Midbrain (tissue), 1 donor: ENCODE measurements around the gene MUC13.

Experiments
- DNase-seq: peaks from one replicate; lab custom pipeline; 2025; lab: John Stamatoyannopoulos, UW

MUC13 gene

DNA sequence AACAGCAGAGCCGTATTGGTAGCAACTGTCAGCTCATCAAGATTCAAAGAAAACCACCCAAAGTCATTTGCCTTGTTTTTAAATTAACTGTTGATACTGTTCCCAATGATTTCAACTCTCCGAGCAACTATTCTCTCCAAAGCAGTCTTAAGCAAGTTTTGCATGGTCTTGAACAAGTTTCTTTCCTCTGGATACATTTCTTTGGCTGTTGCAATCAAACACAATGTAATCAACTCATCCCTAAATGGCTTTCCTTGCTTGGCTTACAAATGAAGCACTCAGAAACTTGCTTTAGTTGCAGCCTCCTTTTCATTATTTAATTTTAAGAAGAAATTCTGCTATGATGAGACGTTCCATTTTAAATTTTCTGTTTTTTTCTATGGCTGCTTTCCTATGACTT lies 15.5 kb upstream of the MUC13 start:
- no peak for DNase-seq

DNA sequence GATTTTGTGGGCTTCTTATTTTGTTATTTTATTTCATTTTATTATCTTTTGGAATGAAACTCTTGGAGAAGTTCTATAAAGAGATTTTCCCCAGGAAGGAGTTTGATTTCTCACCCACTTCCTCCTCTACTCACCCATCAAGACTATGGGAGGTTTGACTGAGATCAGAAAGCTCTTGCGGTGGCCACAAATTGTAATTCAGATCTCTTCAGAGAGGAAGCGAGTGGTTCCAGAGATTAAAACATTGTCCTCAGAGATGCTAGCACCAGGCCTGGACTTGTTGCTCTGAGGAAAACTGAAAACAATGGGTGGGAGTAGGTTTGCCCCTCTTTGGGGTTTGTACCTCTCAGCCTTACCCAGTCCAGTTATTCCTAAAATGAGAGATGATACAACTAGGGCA lies 8.1 kb upstream of the MUC13 start:
- no peak for DNase-seq

DNA sequence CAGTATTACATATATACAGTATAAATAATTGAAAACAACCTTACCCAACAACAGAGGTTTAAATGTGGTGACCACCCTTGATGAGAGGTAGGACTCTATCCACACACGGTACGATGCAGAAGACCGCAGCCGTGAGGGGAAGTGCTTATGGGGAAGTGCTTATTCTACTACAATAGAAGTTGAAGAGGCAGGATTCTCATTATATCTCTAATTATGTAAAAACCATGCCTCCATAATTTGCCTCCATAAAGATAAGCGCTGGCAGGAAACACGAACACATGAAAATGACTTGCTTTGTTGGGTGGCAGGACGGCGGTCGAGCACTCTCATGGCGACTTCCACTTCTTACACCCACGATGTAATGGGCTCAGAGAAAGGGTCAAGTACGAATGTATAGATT lies 7.2 kb upstream of the MUC13 start:
- DNase-seq: no peak

DNA sequence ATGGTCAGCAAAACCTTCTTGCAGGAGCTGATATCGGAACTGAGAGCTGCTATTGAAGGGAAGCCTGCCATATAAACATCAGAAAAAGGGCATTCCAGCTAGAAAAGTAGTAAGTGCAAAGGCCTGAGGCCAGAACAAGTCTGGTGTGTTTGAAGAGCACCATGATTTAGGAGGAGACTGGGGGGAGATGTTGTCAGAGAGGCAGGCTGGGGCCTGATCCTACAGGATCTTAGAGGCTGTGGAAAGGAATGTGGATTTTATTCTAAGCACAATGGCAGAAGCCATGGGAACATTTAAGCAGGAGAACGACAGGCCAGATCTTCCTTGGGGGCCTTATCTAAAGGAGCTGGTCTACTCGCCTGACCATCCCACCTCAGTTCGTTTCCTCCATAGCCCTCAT lies 5.1 kb upstream of the MUC13 start:
- no peak for DNase-seq

DNA sequence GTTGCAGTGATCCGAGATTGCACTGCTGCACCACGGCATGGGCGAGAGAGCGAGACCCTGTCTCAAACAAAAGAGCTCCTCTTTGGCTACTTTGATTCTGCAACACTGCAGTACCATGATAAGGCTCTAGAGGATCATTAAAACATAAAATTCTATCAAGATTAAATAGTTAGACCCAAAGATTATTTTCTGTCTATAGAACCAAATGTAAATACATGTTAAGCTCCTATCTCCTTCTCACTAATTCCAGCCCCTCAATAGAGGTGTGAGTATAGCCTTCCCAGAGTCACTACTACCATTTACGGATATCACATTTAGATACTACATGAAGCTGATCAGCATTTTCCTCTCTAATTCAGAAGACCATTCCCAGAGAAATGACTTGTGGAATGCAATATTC lies 4.3 kb upstream of the MUC13 start:
- no peak for DNase-seq

DNA sequence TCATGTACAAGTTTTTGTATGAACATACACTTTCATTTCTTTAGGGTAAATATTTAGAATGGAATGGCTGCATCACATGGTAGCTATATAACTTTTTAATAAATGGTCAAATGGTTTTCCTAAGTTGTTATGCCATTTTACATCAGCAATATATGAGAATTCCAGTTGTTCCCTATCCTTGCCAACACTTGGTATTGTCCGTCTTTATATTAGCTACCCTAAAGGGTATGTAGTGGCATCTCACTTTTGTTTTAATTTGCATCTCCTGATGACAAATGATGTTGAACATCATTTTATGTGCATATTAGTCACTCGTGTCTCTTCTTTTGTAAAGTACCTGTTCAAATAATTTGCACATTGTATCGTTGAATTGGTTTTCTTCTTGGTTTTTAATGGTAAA lies 2.5 kb upstream of the MUC13 start:
- no peak for DNase-seq

DNA sequence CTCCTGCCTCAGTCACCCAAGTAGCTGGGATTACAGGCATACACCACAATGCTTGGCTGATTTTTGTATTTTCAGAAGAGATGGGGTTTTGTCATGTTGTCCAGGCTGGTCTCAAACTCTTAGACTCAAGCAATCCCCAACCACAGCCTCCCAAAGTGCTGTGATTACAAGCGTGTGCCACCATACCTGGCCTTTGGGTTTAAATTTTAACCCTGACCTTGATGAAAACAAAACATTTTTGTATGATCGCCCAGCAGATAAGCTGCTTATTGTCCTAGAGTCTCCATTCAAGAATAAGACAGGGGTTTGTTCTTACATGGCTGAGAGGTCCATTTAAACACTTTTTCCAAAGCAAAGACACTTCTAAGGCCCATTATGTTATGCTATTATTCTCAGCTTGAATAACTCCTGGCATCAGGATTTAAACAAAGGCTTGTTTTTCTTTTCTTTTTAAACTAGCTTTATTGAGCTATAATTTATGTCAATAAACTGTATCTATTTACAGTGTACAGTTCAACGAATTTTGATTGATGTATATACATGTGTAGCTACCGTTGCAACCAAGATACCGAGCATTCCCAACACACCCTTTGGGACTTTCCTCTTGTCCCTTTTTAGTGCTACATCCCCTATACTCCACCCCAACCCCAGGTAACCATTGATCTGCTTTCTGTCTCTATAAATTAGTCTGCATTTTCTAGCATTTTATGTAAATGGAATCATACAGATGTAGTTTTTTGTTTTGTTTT lies 1.4 kb upstream of the MUC13 start:
- no peak for DNase-seq

DNA sequence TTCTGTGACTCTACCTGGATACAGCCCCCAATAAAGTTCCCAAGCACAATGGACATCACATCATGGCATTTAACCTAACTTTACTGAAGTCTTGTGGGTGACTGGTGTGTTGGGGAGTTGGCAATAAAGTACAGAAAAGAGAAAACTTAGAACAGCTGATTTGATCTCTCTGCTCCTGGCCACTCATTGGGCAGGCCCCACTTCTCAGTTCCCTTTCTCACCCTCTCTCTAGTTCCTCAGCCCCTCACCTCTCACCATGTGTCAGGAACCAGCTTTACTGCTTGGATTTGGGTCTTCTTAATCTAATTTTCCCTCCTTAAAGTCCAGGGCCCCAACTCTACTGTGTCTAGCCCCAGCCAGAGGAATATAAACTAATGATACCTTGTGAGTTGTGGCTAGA lies 713 bp upstream of the MUC13 start:
- no peak for DNase-seq

DNA sequence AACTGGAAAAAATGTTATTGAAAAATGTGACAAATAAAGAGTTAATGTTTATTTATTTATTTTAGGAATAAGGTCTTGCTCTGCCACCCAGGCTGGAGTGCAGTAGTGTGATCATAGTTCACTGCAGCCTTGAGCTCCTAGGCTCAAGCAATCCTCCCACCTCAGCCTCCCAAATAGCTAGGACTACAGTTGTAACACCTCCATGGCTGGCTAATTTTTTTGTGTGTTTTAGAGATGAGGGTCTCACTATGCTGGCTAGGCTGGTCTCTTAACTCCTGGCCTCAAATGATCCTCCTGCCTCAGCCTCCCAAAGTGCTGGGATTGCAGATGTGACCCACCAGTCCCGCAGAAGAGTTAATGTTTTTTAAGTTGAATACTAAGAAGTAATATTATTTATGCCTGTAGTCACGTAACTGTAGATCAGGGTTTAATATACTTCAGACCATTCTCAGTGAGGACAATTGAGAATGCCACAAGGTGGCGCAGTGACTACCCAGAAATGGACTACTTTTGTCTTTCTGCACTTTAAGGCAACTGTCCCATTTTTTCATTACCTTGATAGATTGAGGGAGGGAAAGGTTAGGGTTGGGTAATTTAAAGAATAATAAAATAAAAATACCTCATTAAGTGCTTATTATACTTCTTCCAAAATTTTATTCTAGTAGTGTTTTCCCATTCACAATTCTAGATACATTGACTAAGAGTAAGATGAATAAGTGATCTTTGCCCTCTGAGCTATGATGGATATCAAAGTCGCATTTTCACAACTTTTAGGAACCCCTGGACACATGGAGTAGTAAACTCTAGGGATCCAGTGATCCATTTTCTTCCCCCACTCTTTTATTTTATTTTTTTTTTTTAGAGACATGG lies 6.0 kb downstream of the MUC13 start:
- peak; percentile 26 for DNase-seq

DNA sequence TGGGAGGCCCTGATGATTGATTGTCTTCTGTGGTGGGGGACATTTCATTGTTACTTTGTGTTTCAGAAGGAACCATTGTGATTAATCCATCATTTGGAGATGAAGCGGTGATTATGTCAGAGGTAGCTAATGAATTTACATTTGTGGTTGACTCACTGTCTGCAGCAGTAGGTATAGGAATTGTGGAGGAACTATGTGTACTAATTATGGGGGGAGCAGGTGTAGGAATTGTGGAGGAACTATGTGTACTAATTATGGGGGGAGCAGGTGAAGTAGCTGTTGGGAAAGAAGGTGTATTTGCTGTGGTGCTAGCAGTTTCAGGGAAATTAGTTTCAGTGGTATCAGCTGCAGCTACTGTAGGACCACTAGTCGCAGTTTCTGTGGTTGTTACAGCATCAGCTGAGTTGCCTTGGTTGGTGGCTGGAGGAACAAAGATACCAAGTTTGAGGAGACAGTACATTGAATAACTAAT lies 6.9 kb downstream of the MUC13 start:
- no peak for DNase-seq

DNA sequence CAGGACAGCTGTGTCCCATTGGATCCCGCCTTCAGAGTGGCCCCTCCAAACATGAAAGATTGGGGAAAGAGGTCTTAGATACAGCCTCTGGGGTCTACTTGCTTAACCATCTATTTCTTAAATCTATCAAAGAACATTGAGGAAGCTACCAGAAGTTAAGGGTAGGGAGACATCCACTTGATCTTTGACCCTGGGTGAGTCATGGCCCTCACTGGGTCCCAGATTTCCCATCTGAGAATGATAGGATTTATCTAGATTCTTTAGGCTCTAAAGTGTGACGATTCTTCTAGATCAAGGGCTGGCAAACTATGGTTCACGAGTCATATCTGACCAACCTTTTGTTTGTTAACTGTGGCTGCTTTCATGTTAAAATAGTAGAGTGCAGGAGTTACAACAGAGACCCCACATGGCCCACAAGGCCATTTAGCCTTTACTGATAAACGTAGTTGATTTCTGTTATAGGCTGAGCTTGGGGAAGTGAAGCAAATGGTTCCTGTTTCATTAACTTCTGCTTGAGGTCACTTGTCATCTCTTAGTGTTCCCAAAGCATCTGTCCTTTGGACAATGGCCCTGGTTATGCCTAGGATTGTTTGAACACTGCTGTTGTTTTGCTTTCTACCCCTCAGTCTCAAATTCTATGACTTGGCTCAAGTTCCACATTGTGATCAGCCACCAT lies 8.0 kb downstream of the MUC13 start:
- no peak for DNase-seq

DNA sequence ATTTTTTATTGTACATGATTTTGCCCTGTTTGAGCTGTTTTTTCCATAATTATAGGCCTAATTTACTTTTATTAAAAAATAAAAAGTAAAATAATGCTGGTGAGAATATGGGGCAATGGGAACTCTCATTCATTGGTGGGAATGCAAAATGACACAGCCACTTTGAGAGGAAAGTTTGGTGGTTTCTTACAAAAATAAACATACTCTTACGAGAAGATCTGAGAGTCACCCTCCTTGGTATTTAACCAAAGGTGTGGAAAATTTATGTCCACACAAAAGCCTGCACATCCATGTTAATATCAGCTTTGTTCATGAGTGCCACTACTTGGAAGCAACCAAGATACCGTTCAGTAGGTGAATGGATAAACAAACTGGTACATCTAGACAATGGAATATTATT lies 9.8 kb downstream of the MUC13 start:
- DNase-seq: no peak

DNA sequence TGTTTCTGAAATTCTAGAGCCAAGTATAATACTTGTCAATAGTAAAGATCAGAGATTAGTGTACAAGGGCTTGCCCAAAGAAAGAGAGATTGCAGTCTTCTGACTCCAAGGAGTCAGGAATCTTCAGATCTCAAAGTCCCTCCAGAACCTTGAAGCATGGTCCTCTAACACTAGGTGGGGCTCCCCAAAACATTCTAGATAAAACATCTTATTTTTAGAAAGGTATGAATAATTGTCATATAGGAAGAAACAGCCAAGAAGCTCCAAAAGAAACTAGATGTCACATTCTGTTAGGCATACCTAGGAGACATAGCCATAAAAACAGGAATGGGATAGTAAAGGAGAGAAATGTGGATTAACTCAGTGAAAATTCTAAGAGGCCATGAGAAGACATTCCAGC lies 10.7 kb downstream of the MUC13 start:
- no peak for DNase-seq

DNA sequence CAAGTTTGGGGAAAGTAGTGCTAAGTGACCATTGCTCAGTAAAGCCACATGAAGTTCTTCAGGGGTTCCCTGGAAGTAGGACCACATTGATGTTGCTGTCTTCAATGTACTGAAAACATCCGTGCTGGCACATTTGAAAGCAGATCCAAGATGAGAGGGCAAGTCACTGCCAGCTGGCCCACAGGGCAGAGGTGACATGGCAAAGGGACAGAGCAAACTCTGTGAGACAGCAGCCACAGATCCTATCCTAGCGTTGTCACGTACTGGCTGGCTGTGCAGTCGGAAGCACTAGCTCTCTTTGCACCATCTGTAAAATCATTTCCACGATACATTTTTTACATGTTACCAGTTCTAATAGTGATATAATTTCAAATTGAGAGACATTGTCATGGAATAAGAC lies 13.8 kb downstream of the MUC13 start:
- DNase-seq: peak; percentile 13

DNA sequence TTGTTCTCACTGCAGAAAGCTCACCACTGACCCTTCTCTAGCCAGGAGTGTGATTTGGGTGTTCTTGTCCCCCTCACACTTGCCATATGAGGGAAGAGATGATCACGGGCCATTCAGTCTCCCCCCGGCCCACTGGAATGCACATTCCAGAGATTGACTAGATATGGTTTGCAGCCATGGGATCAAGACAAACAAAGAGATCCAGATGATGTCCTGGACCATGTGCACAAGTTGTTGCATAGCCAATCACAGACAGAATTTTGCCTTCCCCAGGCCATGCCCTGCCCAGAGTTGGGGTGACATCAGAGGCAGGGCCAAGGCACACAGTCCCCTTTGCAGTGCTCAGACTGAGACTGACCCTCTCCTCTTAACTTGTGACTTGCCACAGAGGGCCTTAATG lies 14.8 kb downstream of the MUC13 start:
- DNase-seq: no peak

DNA sequence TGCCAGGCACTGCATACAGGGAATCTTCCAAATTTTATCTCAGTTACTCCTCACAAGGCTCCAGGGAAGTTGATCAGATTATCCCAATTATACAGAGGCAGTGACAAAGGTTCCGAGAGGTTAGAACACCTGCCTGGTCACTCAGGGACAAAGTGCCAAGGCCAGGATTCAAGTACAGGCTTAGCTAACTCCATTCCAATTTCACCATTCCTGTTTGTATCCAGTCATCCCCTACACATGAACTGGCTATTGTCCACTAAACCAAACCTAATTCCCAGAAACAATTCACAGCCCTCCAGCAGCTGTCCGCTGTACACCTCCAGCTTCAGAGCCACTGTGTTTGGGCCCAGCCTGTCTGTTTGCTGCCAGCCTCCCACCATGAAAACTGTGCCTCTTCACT lies 16.0 kb downstream of the MUC13 start:
- DNase-seq: no peak

DNA sequence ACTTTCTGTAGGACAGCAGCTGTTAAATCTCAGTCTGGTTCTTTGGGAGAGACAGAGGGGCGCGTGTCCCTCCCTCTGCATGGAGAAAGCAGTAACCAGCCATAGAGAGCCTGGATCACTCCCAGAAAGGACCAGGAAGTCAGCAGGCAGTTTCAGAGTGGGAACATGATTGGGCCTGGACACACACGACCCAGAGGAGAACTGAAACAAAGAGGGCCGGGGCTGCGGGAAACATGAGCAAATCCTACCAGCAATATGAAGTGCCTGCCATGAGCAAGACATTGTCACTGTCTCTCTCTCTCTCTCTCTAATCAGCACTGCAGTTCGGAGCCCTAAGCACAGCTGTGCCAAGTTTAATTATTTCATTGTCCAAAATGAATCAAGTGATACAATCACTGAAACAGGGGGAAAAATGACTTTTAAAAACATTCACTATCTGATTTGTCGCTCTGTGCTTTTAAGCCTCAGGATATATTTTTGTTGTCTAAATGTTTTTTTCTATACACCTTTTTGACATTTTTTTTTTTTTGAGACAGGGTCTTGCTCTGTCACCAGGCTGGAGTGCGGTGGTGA lies 17.6 kb downstream of the MUC13 start:
- DNase-seq: peak; percentile 4

DNA sequence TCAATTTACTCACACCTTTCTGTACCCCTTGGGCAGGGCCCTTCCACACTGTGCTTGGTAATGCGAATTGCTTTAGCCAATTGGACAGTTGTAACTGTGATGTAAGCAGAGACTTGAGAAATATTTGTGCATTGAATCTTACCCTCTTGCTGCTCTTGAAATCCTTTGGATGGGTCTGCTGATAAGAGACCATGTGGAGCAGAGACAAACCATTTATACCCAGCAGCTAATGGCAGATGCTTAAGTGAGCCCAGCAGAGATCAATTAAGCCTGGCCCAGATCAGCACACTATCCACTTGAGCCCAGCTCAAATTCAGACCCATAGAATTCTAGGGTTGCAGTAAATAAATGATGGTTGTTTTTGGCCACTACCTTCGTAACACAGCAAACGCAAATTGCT lies 19.3 kb downstream of the MUC13 start:
- DNase-seq: no peak

DNA sequence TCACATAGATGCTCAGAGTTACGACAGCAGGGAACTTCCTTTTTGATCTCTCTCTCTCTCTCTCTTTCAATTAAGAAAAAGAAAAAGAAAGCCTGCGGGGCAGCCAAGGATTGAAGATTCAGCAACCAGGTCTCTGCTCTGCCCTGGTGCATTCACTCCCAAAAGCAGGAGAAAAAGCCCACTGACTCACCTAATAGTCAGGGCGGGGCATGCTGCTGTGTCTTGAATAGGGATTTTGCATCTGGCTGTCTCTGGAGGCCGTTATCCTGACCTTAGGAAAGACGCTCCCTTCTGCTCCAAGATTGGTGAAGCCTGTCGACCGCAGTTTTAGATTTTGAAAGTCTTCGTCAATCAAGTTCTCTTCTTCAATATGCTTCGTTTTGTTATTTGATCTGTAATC lies 26.6 kb downstream of the MUC13 start:
- no peak for DNase-seq

DNA sequence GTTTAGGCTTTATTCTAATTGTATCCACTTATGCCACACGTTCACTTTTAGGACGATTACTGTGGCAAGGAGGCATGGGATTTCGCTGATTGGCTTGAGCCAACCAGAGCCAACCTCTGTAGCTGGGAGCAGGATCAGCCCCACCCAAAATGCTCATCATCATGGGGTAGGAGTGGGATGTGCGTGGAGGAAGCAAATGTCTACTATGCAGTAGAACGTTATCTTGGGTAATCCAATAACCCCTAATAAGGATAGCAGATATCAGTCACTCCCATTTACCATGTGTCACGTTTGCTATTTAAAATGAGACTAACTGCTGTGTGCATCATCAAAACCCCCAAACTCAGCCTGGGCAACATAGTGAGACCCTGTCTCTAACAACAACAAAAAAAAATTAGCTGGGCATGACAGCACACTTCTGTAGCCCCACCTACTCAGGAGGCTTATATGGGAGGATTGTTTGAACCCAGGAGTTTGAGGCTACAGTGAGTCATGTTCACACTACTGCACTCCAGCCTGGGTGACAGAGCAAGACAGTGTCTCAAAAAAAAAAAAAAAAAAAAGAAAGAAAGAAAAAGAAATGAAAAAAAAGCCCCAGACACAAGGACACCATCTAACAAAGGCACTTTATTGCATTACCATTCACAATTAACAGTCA lies 29.6 kb downstream of the MUC13 start:
- no peak for DNase-seq

DNA sequence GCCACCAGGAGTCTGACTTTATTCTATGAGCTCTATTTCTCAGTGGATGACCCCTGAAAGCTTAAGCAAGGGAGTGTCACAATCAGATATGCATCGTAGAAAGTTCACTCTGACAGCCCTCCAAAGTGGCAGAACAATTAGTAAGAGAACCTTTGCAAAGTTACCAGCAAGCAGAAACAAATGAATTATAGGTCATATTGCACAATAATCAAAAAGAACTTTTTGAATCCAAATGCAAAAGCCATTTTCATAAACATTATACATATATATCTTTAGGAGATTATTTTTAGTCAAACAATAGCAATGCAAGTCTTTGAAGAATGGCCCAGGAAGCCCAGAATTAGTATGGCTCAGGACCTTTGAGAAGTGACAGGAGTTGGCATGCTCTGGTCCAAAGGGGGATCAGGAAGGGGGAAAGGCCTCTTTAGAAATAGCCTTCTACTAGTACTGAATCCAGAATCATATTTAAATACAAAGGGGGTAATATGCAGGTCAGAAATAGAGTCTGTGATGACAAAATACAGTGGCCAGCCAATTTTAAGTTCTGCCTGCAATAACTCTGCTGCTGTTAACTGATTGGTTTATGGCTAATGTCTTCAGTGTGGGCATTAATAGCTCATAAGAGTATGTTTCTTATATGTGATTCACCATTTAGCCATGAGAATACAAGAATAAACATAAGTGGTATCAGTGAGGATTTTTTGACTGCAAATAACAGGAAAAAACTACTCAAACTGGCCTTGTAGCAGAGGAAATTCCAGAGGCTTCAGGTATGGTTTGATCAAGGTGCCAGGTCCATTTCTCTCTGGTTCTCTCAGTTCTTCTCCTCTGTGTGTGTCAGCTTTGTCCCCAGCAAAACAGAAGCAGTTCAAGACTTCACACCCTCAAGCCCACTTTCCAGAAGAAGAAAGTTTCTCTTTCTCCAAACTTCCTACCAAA lies 30.4 kb downstream of the MUC13 start:
- no peak for DNase-seq
